HL-60/S4 treated with retinoic acid at 250 ng/mL for 4 days and 3 days (cell line): ENCODE measurements around the gene BSPRY.

Source experiments
- in situ Hi-C: fragments of 300-500 bp; cut with MboI; formaldehyde crosslinking; loops from 2 replicates; pipeline ENCODE4 v1.7.0; 2022; ENCODE audit warnings: low sequenced_read_pairs

The BSPRY gene

GRCh38 chr9:113349445-113350094 lies at the start of gene BSPRY:
TSS of gene BSPRY (plus strand) at chr9:113349541. CDS start at chr9:113349580, 39 bp downstream.
- in situ Hi-C loops = no loop called here

DNA sequence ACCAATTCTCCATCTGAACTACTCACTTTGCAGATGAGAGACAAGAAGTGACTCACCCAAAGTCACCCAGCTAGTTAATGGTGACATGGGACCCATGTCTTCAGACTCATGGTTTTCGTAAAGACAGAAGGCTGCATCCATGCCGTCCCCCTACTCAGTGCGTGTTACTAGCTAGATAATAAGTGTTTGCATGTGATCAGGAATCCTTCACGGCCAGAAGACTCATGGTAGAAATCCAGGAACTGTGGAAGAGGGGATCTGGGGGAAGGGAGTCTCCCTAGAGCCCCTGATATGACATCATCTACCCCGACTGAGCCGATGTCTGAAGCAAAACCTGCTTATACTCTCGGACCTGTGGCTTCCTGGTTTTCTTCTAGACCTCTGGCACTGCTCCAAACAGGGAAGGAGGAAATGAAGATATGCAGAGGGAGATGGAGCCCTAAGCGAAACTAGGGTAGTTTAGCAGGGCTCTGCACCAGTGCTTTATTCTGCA lies 49.5 kb upstream of the BSPRY start:
- in situ Hi-C loops = no loop called here

DNA sequence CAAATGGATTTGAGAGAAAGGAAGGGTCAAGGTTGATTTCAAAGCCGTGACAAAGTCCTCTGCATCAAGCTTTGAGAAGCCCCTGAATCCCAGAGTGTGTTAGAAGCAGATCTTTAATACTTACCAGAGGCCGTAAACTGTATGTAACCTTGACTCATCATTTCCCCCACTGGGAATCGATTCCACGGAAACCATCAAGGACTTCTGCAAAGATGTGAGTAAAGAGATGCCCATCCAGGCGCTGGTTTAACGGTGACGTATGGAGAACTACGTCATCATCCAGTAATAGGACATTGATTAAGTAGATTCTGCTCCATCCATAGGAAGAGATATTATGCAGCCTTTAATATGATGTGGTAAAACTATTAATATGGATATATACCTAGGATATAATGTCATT lies 47.8 kb upstream of the BSPRY start:
- in situ Hi-C loops = no loop called here

DNA sequence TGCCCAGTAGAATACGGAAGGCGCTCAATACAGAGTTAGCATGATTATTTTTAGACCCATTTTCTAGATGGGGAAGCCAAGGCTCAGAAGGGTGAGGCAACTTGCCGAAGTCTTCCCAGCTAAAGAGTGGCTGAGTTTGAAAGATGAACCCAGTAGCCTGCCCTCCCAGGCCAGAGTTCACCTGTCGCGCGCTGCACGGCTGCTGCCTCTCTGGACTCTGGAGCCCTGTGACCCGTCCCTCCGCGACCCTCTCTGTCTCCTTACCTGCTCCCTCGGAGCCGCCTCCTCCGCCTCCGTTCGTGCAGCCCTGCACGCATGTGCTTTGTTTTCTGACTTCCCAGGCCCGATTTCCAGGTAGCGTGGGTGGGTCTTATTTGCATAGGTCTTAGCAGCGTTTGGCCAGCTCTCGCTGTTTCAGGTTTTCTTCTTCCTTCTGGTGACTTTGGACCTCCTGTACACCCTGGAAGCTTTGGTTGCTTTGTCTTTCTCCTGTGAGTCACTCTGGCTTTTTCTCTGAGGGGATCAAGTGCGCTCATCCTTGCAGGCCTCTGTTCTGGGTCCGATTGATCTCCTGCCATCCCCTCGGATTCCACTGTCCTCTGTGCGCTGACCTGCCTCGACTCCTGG lies 46.4 kb upstream of the BSPRY start, which contains the start of gene RNF183:
TSS of gene RNF183 (minus strand) at position 585 of the 627 bp plus-strand sequence. CDS start 5,192 bp downstream, outside the sequence.
- in situ Hi-C loops = no loop called here

GRCh38 chr9:113306566-113306965 lies 42.8 kb upstream of the BSPRY start:
- in situ Hi-C loops = no loop called here

DNA sequence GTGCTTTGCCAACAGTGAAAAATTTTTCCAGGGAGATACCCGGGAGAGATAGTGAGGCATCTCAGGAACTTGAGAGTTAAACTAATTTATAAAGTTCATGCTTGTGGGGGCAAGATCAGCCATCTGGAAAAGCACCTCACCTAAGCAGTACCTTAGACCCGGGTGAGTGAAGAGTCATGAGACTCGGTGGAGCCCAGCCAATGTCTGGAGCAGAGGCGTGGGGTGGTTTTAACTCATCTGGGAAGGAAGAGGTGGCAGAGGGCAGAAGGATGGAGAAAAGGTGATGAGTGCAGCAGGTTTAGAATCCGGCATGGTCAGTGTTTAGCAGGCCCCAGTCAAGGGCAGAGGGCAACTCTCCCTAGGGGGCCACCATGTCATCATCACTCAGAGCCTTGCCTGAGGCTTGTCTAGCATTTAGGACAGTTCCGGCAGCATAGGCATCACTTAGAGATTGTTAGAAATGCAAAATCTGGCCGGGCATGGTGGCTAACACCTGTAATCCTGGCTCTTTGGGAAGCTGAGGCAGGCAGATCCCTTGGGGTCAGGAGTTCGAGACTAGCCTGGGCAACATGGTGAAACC lies 41.9 kb upstream of the BSPRY start:
- in situ Hi-C loops = no loop called here

DNA sequence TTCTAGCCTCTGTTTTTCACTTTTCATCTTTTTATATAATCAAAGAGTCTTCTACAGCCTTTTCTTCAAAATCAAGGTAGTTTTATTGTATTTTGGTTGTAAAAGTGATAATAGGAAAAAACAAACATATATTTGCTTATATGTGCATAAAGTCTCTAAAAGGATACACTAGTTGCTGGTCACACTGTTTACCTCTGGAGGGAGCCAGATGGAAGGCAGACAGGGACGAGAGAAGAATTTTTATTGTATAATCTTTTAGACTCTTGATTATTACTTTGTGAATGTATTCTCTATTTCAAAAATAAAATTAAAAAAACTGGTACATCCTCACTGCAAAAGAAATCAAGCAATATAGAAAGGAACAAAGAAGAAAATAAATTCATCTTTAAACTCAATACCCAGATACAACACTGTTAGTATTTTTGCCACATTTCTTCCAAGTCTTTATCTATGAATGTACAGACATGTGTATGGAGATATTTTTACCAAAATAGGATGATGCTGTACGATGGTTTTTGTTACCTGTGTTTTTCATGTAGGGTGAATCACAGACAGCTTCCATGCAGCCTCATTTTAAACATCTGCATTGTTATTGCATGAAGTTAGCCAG lies 40.0 kb upstream of the BSPRY start:
- in situ Hi-C loops = no loop called here

DNA sequence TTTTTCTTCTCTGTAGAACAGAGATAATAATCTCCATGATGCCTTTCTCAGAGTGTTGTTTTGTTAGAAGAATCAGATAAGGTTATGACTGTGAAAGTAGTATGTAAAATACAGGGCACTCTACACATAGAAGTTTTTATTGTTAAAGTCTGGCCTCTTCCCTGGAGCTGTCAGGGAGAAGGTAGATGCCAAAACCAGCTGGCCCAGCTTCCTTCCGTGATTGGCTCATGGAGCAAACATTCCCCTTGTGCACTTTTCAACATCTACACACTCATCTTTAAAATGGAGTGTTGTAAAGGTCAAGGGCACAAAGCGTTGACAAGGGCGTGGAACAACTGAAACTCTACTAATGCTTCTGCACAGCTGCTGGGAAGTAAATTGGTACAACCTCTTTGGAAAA lies 38.8 kb upstream of the BSPRY start:
- in situ Hi-C loops = no loop called here

DNA sequence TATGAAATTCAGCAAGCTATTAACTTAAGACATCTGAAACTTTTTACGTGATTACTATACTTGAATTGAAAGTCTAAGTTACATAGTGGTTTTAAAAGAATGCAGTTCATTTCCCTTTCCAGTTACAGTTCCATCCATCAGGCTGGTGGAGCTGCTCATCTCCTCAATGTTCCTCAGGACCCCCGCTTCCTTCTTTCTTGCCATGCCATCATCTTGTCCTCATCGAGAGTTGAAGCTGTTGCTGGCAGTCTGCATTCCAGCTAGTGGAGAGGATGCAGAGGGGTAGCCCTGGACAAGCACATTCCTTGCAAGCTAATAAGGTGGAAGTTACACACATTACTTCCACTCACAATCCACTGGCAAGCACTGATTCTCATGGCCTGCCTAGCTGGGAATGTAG lies 37.4 kb upstream of the BSPRY start:
- in situ Hi-C loops = no loop called here

DNA sequence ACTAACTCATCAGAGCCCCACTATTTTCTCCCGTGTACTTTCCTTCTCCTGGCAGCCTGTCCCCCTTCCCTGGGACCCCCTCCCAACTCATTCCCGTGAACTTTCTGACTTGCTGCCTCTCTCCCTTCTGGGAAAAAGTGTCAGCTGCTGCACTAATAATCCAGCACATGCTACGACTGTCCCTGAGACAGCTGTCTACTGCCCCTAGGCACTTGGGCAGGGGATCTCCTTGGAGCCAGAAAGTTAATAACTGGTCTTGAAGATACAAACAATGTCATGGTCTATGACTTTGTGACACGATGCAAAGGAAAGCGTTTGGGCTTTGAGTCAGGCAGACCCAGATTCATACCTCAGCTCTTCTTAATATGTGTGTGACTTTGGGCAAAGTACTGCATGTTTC lies 36.1 kb upstream of the BSPRY start:
- in situ Hi-C loops = no loop called here

- in situ Hi-C loops = no loop called here
Measured at GRCh38 chr9:113315231-113315630, 34.1 kb upstream of the BSPRY start.

- in situ Hi-C loops = no loop called here
Measured at GRCh38 chr9:113316030-113316429, 33.3 kb upstream of the BSPRY start.

DNA sequence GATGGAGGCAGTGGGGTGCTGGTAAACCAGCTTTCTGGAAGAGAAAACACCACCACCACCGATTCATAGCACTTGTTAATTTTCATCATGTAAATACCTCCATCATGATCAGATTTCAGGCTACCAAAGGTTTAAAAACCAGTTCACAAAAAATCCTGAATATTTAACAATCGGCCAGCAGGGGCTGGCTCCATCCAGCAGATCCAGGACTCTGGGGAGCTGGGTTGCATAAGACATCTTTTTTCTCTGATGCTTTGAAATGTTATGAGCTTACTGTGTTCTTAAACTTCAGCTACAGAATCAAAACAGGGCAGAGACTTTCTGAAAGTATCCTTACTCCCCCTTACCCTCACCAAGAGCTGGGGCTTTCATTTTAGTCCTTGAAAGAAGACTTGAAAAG lies 31.6 kb upstream of the BSPRY start:
- in situ Hi-C loops = no loop called here

GRCh38 chr9:113319054-113319453 lies 30.3 kb upstream of the BSPRY start:
- in situ Hi-C loops = no loop called here

DNA sequence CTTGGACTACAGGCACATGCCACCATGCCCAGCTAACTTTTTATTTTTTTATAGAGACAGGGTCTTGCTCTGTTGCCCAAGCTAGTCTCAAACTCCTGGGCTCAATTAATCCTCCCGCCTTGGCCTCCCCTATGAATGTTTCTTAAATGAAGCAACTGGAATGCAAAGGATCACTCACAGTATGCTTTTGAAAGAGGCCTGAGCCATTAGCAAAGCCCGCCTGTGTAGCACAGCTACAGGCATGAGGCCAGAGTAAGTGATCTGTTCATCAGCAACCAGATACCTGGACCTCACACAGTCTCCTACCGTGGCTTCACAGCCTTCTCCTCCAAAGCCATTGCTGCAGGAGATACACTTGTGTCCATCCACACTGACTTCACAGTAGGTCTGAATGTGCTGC lies 29.3 kb upstream of the BSPRY start:
- in situ Hi-C loops = no loop called here

- in situ Hi-C loops = no loop called here
Measured at GRCh38 chr9:113322671-113323070, 26.7 kb upstream of the BSPRY start.

- in situ Hi-C loops = no loop called here
Measured at GRCh38 chr9:113326230-113326629, 23.1 kb upstream of the BSPRY start.

DNA sequence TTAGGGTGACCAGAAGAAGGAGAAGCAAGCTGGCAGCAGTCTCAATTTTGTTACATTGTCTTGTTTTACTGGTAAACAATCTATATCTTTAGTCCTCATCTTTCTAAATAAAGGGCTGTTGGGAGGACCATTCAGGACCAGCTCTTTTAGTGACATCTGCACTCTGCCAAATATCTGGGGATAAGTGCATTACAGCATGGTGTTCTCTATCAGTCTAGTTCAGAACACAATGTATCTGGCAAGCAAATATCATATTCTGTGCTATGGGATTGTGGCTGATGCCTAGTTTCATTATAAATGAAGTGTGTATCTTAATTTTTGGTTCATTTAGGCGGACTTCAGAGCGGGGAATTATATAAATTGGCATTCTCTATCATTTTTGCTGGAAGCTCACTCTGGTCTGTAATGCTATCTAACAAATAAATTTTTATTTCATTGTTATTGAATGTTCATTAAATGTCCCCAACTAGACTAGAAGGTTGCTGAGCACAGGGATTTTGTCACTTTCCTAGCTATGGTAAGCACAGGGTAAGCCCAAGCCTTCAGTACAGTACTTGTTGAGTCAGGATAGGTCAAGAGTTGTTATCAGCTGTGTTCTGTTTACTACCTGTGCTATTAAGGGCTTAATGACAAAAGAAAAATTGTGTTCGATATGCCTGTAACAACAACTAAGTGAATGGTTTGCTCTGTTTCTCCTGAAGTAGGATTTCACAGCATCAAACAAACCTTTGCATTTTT lies 21.1 kb upstream of the BSPRY start:
- in situ Hi-C loops = no loop called here

DNA sequence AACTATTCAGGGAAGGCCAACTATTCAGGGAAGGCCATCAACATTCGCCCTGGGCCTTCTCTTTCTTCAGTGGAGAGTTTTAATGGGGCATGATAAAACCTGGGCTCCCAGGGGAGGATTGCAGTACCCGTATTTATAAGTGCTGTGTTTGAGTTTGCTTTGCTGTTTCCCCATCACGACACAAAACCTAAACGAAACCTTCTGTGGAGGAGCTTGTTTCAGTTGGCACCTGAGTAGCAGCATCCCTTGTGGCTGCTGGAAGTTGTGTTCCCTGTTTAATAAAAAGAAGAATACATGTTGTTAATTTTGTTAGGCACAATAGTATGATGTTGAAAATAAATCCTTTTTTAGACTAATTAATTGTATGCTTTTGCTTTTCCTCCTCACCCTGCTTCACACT lies 17.6 kb upstream of the BSPRY start:
- in situ Hi-C loops = no loop called here

GRCh38 chr9:113337714-113338113 lies 11.6 kb upstream of the BSPRY start:
- in situ Hi-C loops = no loop called here
